Measurements from ENCODE around the gene SLC6A4. TPM values are rescaled to one million over a fixed set of nuclear protein-coding genes. Genes with fewer than 3 reads are reported as not detected.

SLC6A4 gene
- total and polyA plus RNA-seq, 2 donors (not counting 3 experiments of a cell fraction or from before 2014, with no cell fraction given), result 0.25 TPM; not detected in 1

GRCh38 chr17:30196504-30196903 is 39.0 kb downstream of the SLC6A4 start:
- H3K9ac ChIP-seq (replicated peaks; ENCODE audit: extremely low read depth, insufficient read depth, low read length), result peak overlapping the region; percentile 12
- peak overlapping the region; percentile 12 for H3K27ac ChIP-seq (ENCODE audit: insufficient read depth, low read depth, low read length)
- no peaks in the 10 kb centered on the region for H3K27me3 ChIP-seq (ENCODE audit: control insufficient read depth in 2 of 2, insufficient read depth in 2 of 2, low read length in 2 of 2)
- no peaks in the 10 kb centered on the region for H3K36me3 ChIP-seq (ENCODE audit: control insufficient read depth in 2 of 2, extremely low read depth in 1 of 2, insufficient read depth in 2 of 2, low read length in 2 of 2)
- dilution Hi-C loops (cut with MboI; ENCODE audit: extremely low pct_ligation_motif_present, low sequenced_read_pairs), result no loop called here
- H3K79me2 ChIP-seq (ENCODE audit: control insufficient read depth, insufficient read depth, low read length), result no peaks in the 10 kb centered on the region
- DNase-seq (ENCODE audit: low read depth, low spot score) (peak; percentile 63), FAIRE-seq (peak; percentile 79)
- peak overlapping the region in 1 of 3 experiments; percentile 5 for H3K4me3 ChIP-seq (replicated peaks in 1 of 3; ENCODE audit: insufficient read depth in 1 of 3, low read depth in 1 of 3, low read length in 3 of 3)
- TF ChIP-seq POLR2A (IDR thresholded peaks at IDR 0.05; ENCODE audit: low read depth, low read length) (no peak), GATA2 (IDR thresholded peaks at IDR 0.05; ENCODE audit: insufficient read depth, insufficient read length, low read depth, low read length) (no peak), CTCF (IDR thresholded peaks at IDR 0.05; ENCODE audit: extremely low read depth in 1 of 2, insufficient read depth in 1 of 2, low read depth in 1 of 2, low read length in 2 of 2) (no peak), EZH2 (IDR thresholded peaks at IDR 0.05; ENCODE audit: borderline replicate concordance, low read depth, low read length, severe bottlenecking) (no peak), MYC (IDR thresholded peaks at IDR 0.05; ENCODE audit: low read depth, low read length) (no peak), JUN (IDR thresholded peaks at IDR 0.05; ENCODE audit: borderline replicate concordance, insufficient read depth, insufficient read length, low read depth) (no peak), FOS (IDR thresholded peaks at IDR 0.05; ENCODE audit: borderline replicate concordance, insufficient read depth, low read length) (no peak), POLR2AphosphoS5 (IDR thresholded peaks at IDR 0.05; ENCODE audit: insufficient read depth, low read depth, low read length) (no peak)
- TF ChIP-seq, protein P1, sequence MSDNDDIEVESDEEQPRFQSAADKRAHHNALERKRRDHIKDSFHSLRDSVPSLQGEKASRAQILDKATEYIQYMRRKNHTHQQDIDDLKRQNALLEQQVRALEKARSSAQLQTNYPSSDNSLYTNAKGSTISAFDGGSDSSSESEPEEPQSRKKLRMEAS (IDR thresholded peaks at IDR 0.05; ENCODE audit: insufficient read depth, insufficient read length), result no peak
- peak overlapping the region; percentile 72 for H2AFZ ChIP-seq (ENCODE audit: low read depth, low read length)
- BruUV-seq (replicated peaks), result no TSS peak
- no peaks in the 10 kb centered on the region for H4K20me1 ChIP-seq (replicated peaks; ENCODE audit: control insufficient read depth, extremely low read depth, insufficient read depth, low read length)
- intact Hi-C loops (cut with micrococcal nuclease), result no loop called here
- no peaks in the 10 kb centered on the region for H3K9me1 ChIP-seq (replicated peaks; ENCODE audit: control insufficient read depth, extremely low read depth, insufficient read depth, low read length)
- H3K4me2 ChIP-seq (ENCODE audit: insufficient read depth, low read length), result peak overlapping the region; percentile 70
- H3K9me3 ChIP-seq (replicated peaks; ENCODE audit: control insufficient read depth, insufficient read depth, low read length), result no peaks in the 10 kb centered on the region
- CTCF ChIA-PET, result interaction anchor here (1.2 to 1.6 kb wide), 2 partner anchors 80 to 81 kb away, joined by 3 to 6 read pairs; no protein-coding TSS in a partner anchor
- POLR2A ChIA-PET, result no interaction called here
- H3K4me1 ChIP-seq (ENCODE audit: control insufficient read depth, extremely low read depth, insufficient read depth, low read length), result peaks cover 11% of the 10 kb centered on the region
